SK-N-SH (cell line): ENCODE measurements around the gene KCNC3. TPM values are rescaled to one million over a fixed set of nuclear protein-coding genes. Genes with fewer than 3 reads are reported as not detected.

Experiments used
- CTCF ChIA-PET: fragments of 300-600, 350-600 bp; formaldehyde crosslinking; extraction: SDS; loops from one replicate; lab custom pipeline; 2021; lab: Yijun Ruan, JAX
- POLR2A ChIA-PET: fragments of 350-600 bp; sonication (Branson Sonifier 250); formaldehyde crosslinking; extraction: SDS; loops from one replicate; lab custom pipeline; 2020; ENCODE audit warnings: antibody characterized with exemption, inconsistent platforms; lab: Yijun Ruan, JAX
- DNase-seq: peaks from one replicate; pipeline ENCODE4 v3.0.0; 2012
- H2AFZ ChIP-seq: fragments of 200-600 bp; sonication (generic); 2 replicates; pipeline ENCODE4 v1.8.1; 2016; ENCODE audit warnings: antibody characterized with exemption, mild to moderate bottlenecking, low read depth
- H3F3A ChIP-seq: fragments of 200-600 bp; sonication (generic); replicated peaks from 2 replicates; pipeline ENCODE3; 2016; ENCODE audit warnings: antibody characterized with exemption, mild to moderate bottlenecking; ENCODE audit not compliant: insufficient read depth
- H3K27ac ChIP-seq, 2 experiments: fragments of 200-500 bp in 1 of 2; fragments of 200-600 bp in 1 of 2; sonication (Bioruptor generic) in 1 of 2; sonication (generic), shearing (Covaris generic) in 1 of 2; 2 replicates each; pipeline versions ENCODE4 v1.5.1 to v1.6.1; 2014 to 2016; ENCODE audit warnings: low read depth in 2 of 2, inconsistent platforms in 1 of 2, low read length in 1 of 2, mild to moderate bottlenecking in 1 of 2, mixed read lengths in 1 of 2
- H3K27me3 ChIP-seq: fragments of 200-600 bp; sonication (generic), shearing (Covaris generic); 2 replicates; pipeline ENCODE4 v1.6.1; 2016; ENCODE audit warnings: mixed run types; ENCODE audit not compliant: insufficient read depth
- H3K36me3 ChIP-seq, 2 experiments: fragments of 200-500 bp in 1 of 2; fragments of 200-600 bp in 1 of 2; sonication (Bioruptor generic) in 1 of 2; sonication (generic) in 1 of 2; replicated peaks in 1 of 2; 2 replicates each; pipeline versions ENCODE3 to v1.5.1; 2014 to 2016; ENCODE audit warnings: low read length in 1 of 2, mild to moderate bottlenecking in 1 of 2; ENCODE audit not compliant: insufficient read depth in 2 of 2, control insufficient read depth in 1 of 2
- H3K4me1 ChIP-seq, 2 experiments: fragments of 200-500 bp in 1 of 2; fragments of 200-600 bp in 1 of 2; sonication (Bioruptor generic) in 1 of 2; sonication (generic), shearing (Covaris generic) in 1 of 2; 2 replicates each; pipeline versions ENCODE4 v1.5.1 to v1.6.1; 2014 to 2016; ENCODE audit warnings: low read depth in 1 of 2, low read length in 1 of 2, mixed run types in 1 of 2; ENCODE audit not compliant: insufficient read depth in 2 of 2, control insufficient read depth in 1 of 2
- H3K4me2 ChIP-seq: fragments of 200-600 bp; sonication (generic), shearing (Covaris generic); 2 replicates; pipeline ENCODE4 v1.6.1; 2017; ENCODE audit warnings: mixed run types
- H3K4me3 ChIP-seq, 2 experiments: fragments of 200-500 bp in 1 of 2; fragments of 200-600 bp in 1 of 2; sonication (Bioruptor generic) in 1 of 2; sonication (generic), shearing (Covaris generic) in 1 of 2; 2 replicates each; pipeline versions ENCODE4 v1.5.1 to v1.8.1; 2014 to 2016; ENCODE audit warnings: low read depth in 2 of 2, inconsistent platforms in 1 of 2, low read length in 1 of 2, mild to moderate bottlenecking in 1 of 2, mixed read lengths in 1 of 2, moderate library complexity in 1 of 2
- H3K79me2 ChIP-seq: fragments of 200-600 bp; sonication (generic); 2 replicates; pipeline ENCODE4 v1.8.1; 2017; ENCODE audit warnings: mild to moderate bottlenecking; ENCODE audit not compliant: insufficient read depth
- H3K9ac ChIP-seq: fragments of 200-600 bp; sonication (generic); 2 replicates; pipeline ENCODE4 v1.6.1; 2017; ENCODE audit warnings: mixed run types
- H3K9me2 ChIP-seq: fragments of 200-600 bp; sonication (generic); 2 replicates; pipeline ENCODE4 v1.6.1; 2017; ENCODE audit warnings: mixed run types
- H3K9me3 ChIP-seq: fragments of 200-600 bp; sonication (generic); 2 replicates; pipeline ENCODE4 v1.6.1; 2017; ENCODE audit warnings: mixed run types, mild to moderate bottlenecking, moderate library complexity
- H4K20me1 ChIP-seq: fragments of 200-600 bp; sonication (generic); 2 replicates; pipeline ENCODE4 v1.6.1; 2017; ENCODE audit warnings: mild to moderate bottlenecking, mixed run types; ENCODE audit not compliant: insufficient read depth
- CHD2 ChIP-seq: fragments of 150-350 bp; IDR thresholded peaks from 2 replicates; pipeline ENCODE4 v1.6.1; 2018; ENCODE audit warnings: low read length; ENCODE audit not compliant: partially characterized antibody
- CTCF ChIP-seq: fragments of 200-600 bp; sonication (generic); IDR thresholded peaks from 2 replicates; pipeline ENCODE4 v1.6.1; 2017; ENCODE audit warnings: antibody characterized with exemption, mild to moderate bottlenecking, moderate library complexity
- FOXM1 ChIP-seq: IDR thresholded peaks from 2 replicates; pipeline ENCODE4 v1.4.0; 2012; ENCODE audit warnings: low read depth, mild to moderate bottlenecking
- GABPA ChIP-seq: IDR thresholded peaks from 2 replicates; pipeline ENCODE4 v1.4.0; 2012; ENCODE audit warnings: low read depth, mild to moderate bottlenecking
- JUND ChIP-seq: IDR thresholded peaks from 2 replicates; pipeline ENCODE4 v1.4.0; 2012
- MAX ChIP-seq: IDR thresholded peaks from 2 replicates; pipeline ENCODE4 v1.4.0; 2012; ENCODE audit warnings: low read depth
- NFIC ChIP-seq: IDR thresholded peaks from 2 replicates; pipeline ENCODE4 v1.4.0; 2012; ENCODE audit warnings: borderline replicate concordance
- PBX3 ChIP-seq: IDR thresholded peaks from 2 replicates; pipeline ENCODE4; 2012
- POLR2AphosphoS5 ChIP-seq: IDR thresholded peaks from 2 replicates; pipeline ENCODE4 v1.6.1; 2012; ENCODE audit warnings: low read depth, low read length
- RCOR1 ChIP-seq: fragments of 150-350 bp; IDR thresholded peaks from 2 replicates; pipeline ENCODE4 v1.6.1; 2017; ENCODE audit warnings: antibody characterized with exemption, low read length
- RFX5 ChIP-seq: IDR thresholded peaks from 2 replicates; pipeline ENCODE4 v1.6.1; 2012; ENCODE audit warnings: mild to moderate bottlenecking, improper control_type of control experiment, low read length
- SIN3A ChIP-seq: IDR thresholded peaks from 2 replicates; pipeline ENCODE4 v1.6.1; 2012; ENCODE audit warnings: low read depth, mild to moderate bottlenecking, low read length, moderate library complexity, borderline replicate concordance
- SMC3 ChIP-seq: IDR thresholded peaks from 2 replicates; pipeline ENCODE4 v1.6.1; 2012; ENCODE audit warnings: low read depth, low read length, improper control_type of control experiment
- TAF1 ChIP-seq: IDR thresholded peaks from 2 replicates; pipeline ENCODE4 v1.6.1; 2012; ENCODE audit warnings: low read depth, mild to moderate bottlenecking, low read length, moderate library complexity, borderline replicate concordance
- TCF12 ChIP-seq: IDR thresholded peaks from 2 replicates; pipeline ENCODE4 v1.4.0; 2012
- YY1 ChIP-seq: IDR thresholded peaks from 2 replicates; pipeline ENCODE4 v1.4.0; 2012; ENCODE audit warnings: low read depth, mild to moderate bottlenecking
- WGBS: methylation state at CpG from one replicate; pipeline ENCODE4 v1.1.6; 2017; ENCODE audit warnings: low lambda C conversion rate; 5-methylcytosine and 5-hydroxymethylcytosine counted together
- polyA plus RNA-seq, 3 experiments: library from polyadenylated mRNA; depleted of rRNA; stranded (reverse); fragments of >200 nt; gene quantifications; 2 replicates each; pipeline ENCODE4 v1.2.3, GENCODE V29; 2012
- TF ChIP-seq, protein P1 (sequence below): IDR thresholded peaks from 2 replicates; pipeline ENCODE4 v1.4.0; 2012; ENCODE audit warnings: low read depth, borderline replicate concordance
- TF ChIP-seq, protein P2 (sequence below): fragments of 150-350 bp; IDR thresholded peaks from 2 replicates; pipeline ENCODE4 v1.6.1; 2016; ENCODE audit warnings: mild to moderate bottlenecking, low read depth, low read length

Gene KCNC3
- polyA plus RNA-seq, 1 of the 3 experiments (the other 2 are of a cell fraction) = 0.30 TPM

DNA sequence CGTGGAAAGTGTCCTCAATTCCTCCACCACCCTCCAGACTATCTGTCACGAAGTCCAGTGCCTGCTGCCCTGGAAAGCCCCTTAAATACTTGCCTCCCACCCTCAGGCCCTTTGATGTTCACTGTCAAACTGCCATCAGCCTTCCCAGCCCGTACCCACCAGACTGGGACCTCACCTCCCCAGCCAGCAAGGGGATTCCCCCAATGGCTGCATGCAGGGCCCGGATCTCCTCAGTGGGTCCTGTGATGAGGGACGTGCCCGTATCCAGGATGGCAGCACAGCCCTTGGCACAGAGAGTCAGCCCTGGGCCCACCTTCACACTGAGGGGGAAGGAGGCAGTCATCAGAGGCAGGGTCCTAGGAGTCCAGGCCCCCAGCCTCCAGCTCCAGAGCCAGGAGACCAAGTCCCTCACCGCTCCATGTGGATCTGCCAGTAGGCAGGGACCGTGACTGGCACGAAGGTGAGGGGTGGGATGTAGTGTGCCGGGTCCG, 30.2 kb upstream of the KCNC3 start:
- DNase-seq = no peak
- TF ChIP-seq, protein P1, sequence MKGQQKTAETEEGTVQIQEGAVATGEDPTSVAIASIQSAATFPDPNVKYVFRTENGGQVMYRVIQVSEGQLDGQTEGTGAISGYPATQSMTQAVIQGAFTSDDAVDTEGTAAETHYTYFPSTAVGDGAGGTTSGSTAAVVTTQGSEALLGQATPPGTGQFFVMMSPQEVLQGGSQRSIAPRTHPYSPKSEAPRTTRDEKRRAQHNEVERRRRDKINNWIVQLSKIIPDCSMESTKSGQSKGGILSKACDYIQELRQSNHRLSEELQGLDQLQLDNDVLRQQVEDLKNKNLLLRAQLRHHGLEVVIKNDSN = no peak
- no peak for TF ChIP-seq SMC3
- TF ChIP-seq RFX5 = no peak
- TF ChIP-seq TAF1 = no peak
- no peak for TF ChIP-seq SIN3A
- TF ChIP-seq NFIC = no peak
- no peak for TF ChIP-seq PBX3
- no peak for TF ChIP-seq CTCF
- TF ChIP-seq YY1 = no peak
- TF ChIP-seq, protein P2, sequence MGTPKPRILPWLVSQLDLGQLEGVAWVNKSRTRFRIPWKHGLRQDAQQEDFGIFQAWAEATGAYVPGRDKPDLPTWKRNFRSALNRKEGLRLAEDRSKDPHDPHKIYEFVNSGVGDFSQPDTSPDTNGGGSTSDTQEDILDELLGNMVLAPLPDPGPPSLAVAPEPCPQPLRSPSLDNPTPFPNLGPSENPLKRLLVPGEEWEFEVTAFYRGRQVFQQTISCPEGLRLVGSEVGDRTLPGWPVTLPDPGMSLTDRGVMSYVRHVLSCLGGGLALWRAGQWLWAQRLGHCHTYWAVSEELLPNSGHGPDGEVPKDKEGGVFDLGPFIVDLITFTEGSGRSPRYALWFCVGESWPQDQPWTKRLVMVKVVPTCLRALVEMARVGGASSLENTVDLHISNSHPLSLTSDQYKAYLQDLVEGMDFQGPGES = no peak
- TF ChIP-seq RCOR1 = no peak
- TF ChIP-seq FOXM1 = no peak
- no peak for TF ChIP-seq CHD2
- TF ChIP-seq GABPA = no peak
- TF ChIP-seq JUND = no peak
- no peak for TF ChIP-seq POLR2AphosphoS5
- no peak for TF ChIP-seq MAX
- no peak for TF ChIP-seq TCF12
- TF ChIP-seq, all 33 proteins: peak for 0
- H3K27ac ChIP-seq = no peak overlapping the region
- no peak overlapping the region for H3K9ac ChIP-seq
- peaks cover 0 to 4% of the 10 kb centered on the region in 2 experiments; a peak in 1 of 4 replicates for H3K4me1 ChIP-seq
- no peaks in the 10 kb centered on the region for H4K20me1 ChIP-seq
- H2AFZ ChIP-seq = no peak overlapping the region
- H3K4me2 ChIP-seq = no peak overlapping the region
- 83% methylated on average over 10 of the region's 11 CpGs for WGBS
- no peaks in the 10 kb centered on the region for H3F3A ChIP-seq
- H3K27me3 ChIP-seq = no peaks in the 10 kb centered on the region
- CTCF ChIA-PET = interaction anchor here (0.8 to 5.1 kb wide), 4 partner anchors 9 to 107 kb away, joined by 3 to 27 read pairs (median 4); no protein-coding TSS in a partner anchor
- POLR2A ChIA-PET = no interaction called here
- H3K9me2 ChIP-seq = no peaks in the 10 kb centered on the region
- no peaks in the 10 kb centered on the region for H3K79me2 ChIP-seq
- H3K9me3 ChIP-seq = no peaks in the 10 kb centered on the region
- no peak overlapping the region for H3K4me3 ChIP-seq
- no peaks in the 10 kb centered on the region for H3K36me3 ChIP-seq
